Mammary epithelial cell (primary cell): Measurements from ENCODE around the gene NTHL1.

Experiments used
- EZH2 ChIP-seq: IDR thresholded peaks from 2 replicates; pipeline ENCODE4 v1.6.1; 2012; ENCODE audit warnings: low read length, inconsistent platforms, borderline replicate concordance
- TF ChIP-seq, protein P1 (sequence below), 2 donors: IDR thresholded peaks in 1 of 2; conservative IDR thresholded peaks in 1 of 2; 2 replicates each; pipeline ENCODE4 v1.5.1; 2011 to 2012; ENCODE audit warnings: inconsistent platforms in 2 of 2, low read length in 2 of 2, mild to moderate bottlenecking in 2 of 2, control low read depth in 1 of 2, low read depth in 1 of 2; ENCODE audit not compliant: insufficient read depth in 1 of 2; ENCODE audit errors: extremely low read depth in 1 of 2

DNA sequence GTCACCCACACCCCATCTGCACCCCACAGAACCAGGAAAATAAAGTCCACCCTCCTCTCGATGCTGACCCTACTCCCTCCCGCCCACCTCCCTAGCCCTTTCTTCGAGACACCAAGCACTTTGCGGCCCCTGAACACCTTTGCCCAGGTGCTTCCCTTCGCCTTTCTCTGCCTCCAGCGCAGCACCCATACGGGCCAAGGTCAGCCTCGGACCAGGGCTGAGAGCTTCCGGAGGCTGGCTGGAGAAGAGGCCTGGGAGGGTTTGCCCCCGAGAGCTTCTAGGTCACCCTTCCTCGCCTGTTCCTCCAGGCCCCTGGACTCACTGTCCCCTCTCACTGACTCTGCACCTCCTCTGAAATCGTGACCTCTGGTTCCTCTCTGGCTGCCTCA is 23.6 kb downstream of the NTHL1 start:
- no peak for TF ChIP-seq EZH2
- TF ChIP-seq, protein P1, sequence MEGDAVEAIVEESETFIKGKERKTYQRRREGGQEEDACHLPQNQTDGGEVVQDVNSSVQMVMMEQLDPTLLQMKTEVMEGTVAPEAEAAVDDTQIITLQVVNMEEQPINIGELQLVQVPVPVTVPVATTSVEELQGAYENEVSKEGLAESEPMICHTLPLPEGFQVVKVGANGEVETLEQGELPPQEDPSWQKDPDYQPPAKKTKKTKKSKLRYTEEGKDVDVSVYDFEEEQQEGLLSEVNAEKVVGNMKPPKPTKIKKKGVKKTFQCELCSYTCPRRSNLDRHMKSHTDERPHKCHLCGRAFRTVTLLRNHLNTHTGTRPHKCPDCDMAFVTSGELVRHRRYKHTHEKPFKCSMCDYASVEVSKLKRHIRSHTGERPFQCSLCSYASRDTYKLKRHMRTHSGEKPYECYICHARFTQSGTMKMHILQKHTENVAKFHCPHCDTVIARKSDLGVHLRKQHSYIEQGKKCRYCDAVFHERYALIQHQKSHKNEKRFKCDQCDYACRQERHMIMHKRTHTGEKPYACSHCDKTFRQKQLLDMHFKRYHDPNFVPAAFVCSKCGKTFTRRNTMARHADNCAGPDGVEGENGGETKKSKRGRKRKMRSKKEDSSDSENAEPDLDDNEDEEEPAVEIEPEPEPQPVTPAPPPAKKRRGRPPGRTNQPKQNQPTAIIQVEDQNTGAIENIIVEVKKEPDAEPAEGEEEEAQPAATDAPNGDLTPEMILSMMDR (conservative IDR thresholded peaks at IDR 0.05 in 1 of 2, IDR thresholded peaks at IDR 0.05 in 1 of 2; ENCODE audit: extremely low read depth in 1 of 2, insufficient read depth in 1 of 2, low read depth in 1 of 2, low read length in 2 of 2) = no peak
